Uterus (tissue), 2 donors: ENCODE measurements around the gene DYNLT2B.

Experiments used
- CTCF ChIP-seq, 4 experiments: fragments of 200-600 bp in 2 of 4; fragments of 450-650 bp in 2 of 4; sonication (generic) in 2 of 4; IDR thresholded peaks; one replicate each; pipeline ENCODE4 v1.5.1; 2016 to 2019; ENCODE audit warnings: antibody characterized with exemption in 4 of 4, mild to moderate bottlenecking in 2 of 4, moderate library complexity in 1 of 4
- POLR2A ChIP-seq, 2 donors: fragments of 450-650 bp; IDR thresholded peaks; one replicate each; pipeline ENCODE4 v1.6.1; 2016; ENCODE audit warnings: antibody characterized with exemption in 2 of 2, mild to moderate bottlenecking in 1 of 2, moderate library complexity in 1 of 2

- TF ChIP-seq POLR2A (IDR thresholded peaks at IDR 0.05) (no peak), CTCF (IDR thresholded peaks at IDR 0.05) (no peak)
Observed at GRCh38 chr3:196334982-196335381, 16.9 kb upstream of the DYNLT2B start.
